GM21576 (cell line): Measurements from ENCODE around the gene FARSA.
"Not testable (repeated sequence)": the region's sequence is repeated elsewhere in the genome, so short reads cannot be mapped to it uniquely, and the experiment has no call there.

ENCODE experiments used
- ATAC-seq: cut with Tn5 transposase; IDR thresholded peaks from one replicate; pipeline ENCODE4 v1.9.1; 2021; ENCODE audit warnings: mild to moderate bottlenecking, moderate library complexity; ENCODE audit not compliant: unreplicated experiment

The FARSA gene

GRCh38 chr19:12933287-12934072, at the start of gene FARSA:
FARSA (minus strand) TSS chr19:12933711; CDS start chr19:12933696, 15 bp downstream.
- ATAC-seq: peak; percentile 34

GRCh38 chr19:12983091-12983490, 49.6 kb upstream of the FARSA start:
- ATAC-seq: no peak

GRCh38 chr19:12982648-12983047, 49.1 kb upstream of the FARSA start:
- no peak for ATAC-seq

GRCh38 chr19:12979974-12980373, 46.5 kb upstream of the FARSA start:
- no peak for ATAC-seq

GRCh38 chr19:12976109-12976508, 42.6 kb upstream of the FARSA start:
- not testable (repeated sequence) for ATAC-seq

- ATAC-seq: no peak
Measured at GRCh38 chr19:12975221-12975741, 41.8 kb upstream of the FARSA start.

- ATAC-seq: no peak
Measured at GRCh38 chr19:12974301-12975220, 41.0 kb upstream of the FARSA start.

- no peak for ATAC-seq
Measured at GRCh38 chr19:12973236-12973635, 39.7 kb upstream of the FARSA start.

- no peak for ATAC-seq
Measured at GRCh38 chr19:12970070-12970820, 36.7 kb upstream of the FARSA start.

- ATAC-seq: no peak
Measured at GRCh38 chr19:12969292-12969988, 35.9 kb upstream of the FARSA start, which contains the start of gene DAND5. DAND5 (plus strand) TSS chr19:12969576; CDS start chr19:12969661, 85 bp downstream.

GRCh38 chr19:12967907-12968306, 34.4 kb upstream of the FARSA start:
- no peak for ATAC-seq

- no peak for ATAC-seq
Measured at GRCh38 chr19:12965812-12966135, 32.3 kb upstream of the FARSA start.

- peak; percentile 55 for ATAC-seq
Measured at GRCh38 chr19:12965017-12965811, 31.7 kb upstream of the FARSA start.

- no peak for ATAC-seq
Measured at GRCh38 chr19:12959481-12959880, 26.0 kb upstream of the FARSA start.

- not testable (repeated sequence) for ATAC-seq
Measured at GRCh38 chr19:12957389-12957952, 24.0 kb upstream of the FARSA start.

GRCh38 chr19:12956446-12957388, 23.2 kb upstream of the FARSA start, which contains the start of gene GADD45GIP1:
GADD45GIP1 (minus strand) TSS chr19:12957223; CDS start chr19:12957212, 11 bp downstream.
- peak; percentile 52 for ATAC-seq

GRCh38 chr19:12955996-12956395, 22.5 kb upstream of the FARSA start:
- no peak for ATAC-seq

GRCh38 chr19:12955575-12955974, 22.1 kb upstream of the FARSA start:
- not testable (repeated sequence) for ATAC-seq
